IMR-90 (cell line): ENCODE results near the gene AQP7. TPM values are rescaled to one million over a fixed set of nuclear protein-coding genes. Genes with fewer than 3 reads are reported as not detected.

Source experiments
- ATAC-seq: fragments of 200-7000 bp; cut with Tn5 transposase; 2 replicates; pipeline ENCODE4 v1.9.1; 2020; ENCODE audit warnings: low read depth, mild to moderate bottlenecking, moderate library complexity
- BruUV-seq: library from RNA; stranded (reverse); fragments of 400-500 nt; replicated peaks from 2 replicates; lab custom pipeline; 2021; lab: Mats Ljungman, UMichigan
- CTCF ChIA-PET: fragments of 300-600 bp; formaldehyde crosslinking; extraction: SDS; loops from one replicate; lab custom pipeline; 2021; ENCODE audit warnings: antibody characterized with exemption; lab: Yijun Ruan, JAX
- POLR2A ChIA-PET: fragments of 300-600 bp; sonication (Branson Sonifier 250); formaldehyde crosslinking; loops from one replicate; lab custom pipeline; 2022; ENCODE audit warnings: antibody characterized with exemption; ENCODE audit not compliant: unreplicated experiment; lab: Charles Lee
- DNase-seq: peaks from one replicate; pipeline ENCODE4 v3.0.0; 2013
- H2AFZ ChIP-seq: replicated peaks from 2 replicates; pipeline ENCODE3; 2013; ENCODE audit warnings: low read length, mild to moderate bottlenecking; ENCODE audit not compliant: poor library complexity
- H2AK5ac ChIP-seq: 2 replicates; pipeline ENCODE4 v1.6.1; 2013; ENCODE audit warnings: low read depth, low read length, inconsistent platforms
- H2AK9ac ChIP-seq: replicated peaks from 2 replicates; pipeline ENCODE3; 2013; ENCODE audit warnings: mild to moderate bottlenecking, low read depth, low read length, moderate library complexity; ENCODE audit not compliant: poor library complexity
- H2BK120ac ChIP-seq: 2 replicates; pipeline ENCODE4 v1.6.1; 2013; ENCODE audit warnings: low read depth, low read length, inconsistent platforms
- H2BK15ac ChIP-seq: 3 replicates; pipeline ENCODE4 v1.6.1; 2013; ENCODE audit warnings: low read depth, low read length, inconsistent platforms
- H2BK20ac ChIP-seq: 2 replicates; pipeline ENCODE4 v1.6.1; 2013; ENCODE audit warnings: low read depth, mild to moderate bottlenecking, inconsistent platforms, low read length, moderate library complexity
- H2BK5ac ChIP-seq: 2 replicates; pipeline ENCODE4 v1.6.1; 2013; ENCODE audit warnings: mild to moderate bottlenecking, low read depth, low read length, inconsistent platforms; ENCODE audit not compliant: poor library complexity, severe bottlenecking
- H3K14ac ChIP-seq: replicated peaks from 2 replicates; pipeline ENCODE4 v1.6.1; 2013; ENCODE audit warnings: low read depth, low read length, inconsistent platforms
- H3K18ac ChIP-seq: 2 replicates; pipeline ENCODE4 v1.6.1; 2013; ENCODE audit warnings: low read depth, low read length, control low read depth
- H3K23ac ChIP-seq: 2 replicates; pipeline ENCODE4 v1.6.1; 2013; ENCODE audit warnings: low read depth, low read length, inconsistent platforms
- H3K27ac ChIP-seq: 2 replicates; pipeline ENCODE4 v1.5.1; 2013; ENCODE audit warnings: mild to moderate bottlenecking, control low read depth, low read length; ENCODE audit not compliant: insufficient read depth
- H3K27me3 ChIP-seq: 2 replicates; pipeline ENCODE4 v1.6.1; 2013; ENCODE audit warnings: low read length; ENCODE audit not compliant: control insufficient read depth, insufficient read depth
- H3K36me3 ChIP-seq: 2 replicates; pipeline ENCODE4 v1.6.1; 2013; ENCODE audit warnings: low read length, mixed read lengths; ENCODE audit not compliant: control insufficient read depth, insufficient read depth
- H3K4ac ChIP-seq: 2 replicates; pipeline ENCODE4 v1.6.1; 2013; ENCODE audit warnings: low read depth, low read length, inconsistent platforms
- H3K4me1 ChIP-seq: 2 replicates; pipeline ENCODE4 v1.6.1; 2013; ENCODE audit warnings: low read length, mixed read lengths; ENCODE audit not compliant: control insufficient read depth, insufficient read depth
- H3K4me2 ChIP-seq: 2 replicates; pipeline ENCODE4 v1.6.1; 2013; ENCODE audit warnings: low read depth, mild to moderate bottlenecking, control low read depth, low read length, moderate library complexity
- H3K4me3 ChIP-seq: 2 replicates; pipeline ENCODE4 v1.5.1; 2013; ENCODE audit warnings: low read depth, mild to moderate bottlenecking, control low read depth, low read length, moderate library complexity; ENCODE audit not compliant: insufficient read depth
- H3K56ac ChIP-seq: 2 replicates; pipeline ENCODE4 v1.6.1; 2013; ENCODE audit warnings: low read length, inconsistent platforms; ENCODE audit not compliant: insufficient read depth; ENCODE audit errors: extremely low read depth
- H3K79me1 ChIP-seq, 2 experiments: 2 replicates each; pipeline ENCODE4 v1.6.1; 2013; ENCODE audit warnings: low read length in 2 of 2, inconsistent platforms in 1 of 2, low read depth in 1 of 2
- H3K9ac ChIP-seq: 2 replicates; pipeline ENCODE4 v1.6.1; 2013; ENCODE audit warnings: low read depth, low read length, control low read depth
- H3K9me1 ChIP-seq: 2 replicates; pipeline ENCODE4 v1.6.1; 2013; ENCODE audit warnings: low read length, inconsistent platforms; ENCODE audit not compliant: insufficient read depth
- H3K9me3 ChIP-seq: 2 replicates; pipeline ENCODE4 v1.6.1; 2013; ENCODE audit warnings: low read length; ENCODE audit not compliant: control insufficient read depth, insufficient read depth
- H4K20me1 ChIP-seq: 2 replicates; pipeline ENCODE4 v1.6.1; 2013; ENCODE audit warnings: low read length, inconsistent platforms; ENCODE audit not compliant: insufficient read depth
- H4K5ac ChIP-seq: 2 replicates; pipeline ENCODE4 v1.6.1; 2013; ENCODE audit warnings: mild to moderate bottlenecking, low read depth, low read length, control low read depth
- H4K8ac ChIP-seq, 2 experiments: 2 replicates each; pipeline ENCODE4 v1.6.1; 2013; ENCODE audit warnings: low read depth in 2 of 2, low read length in 2 of 2, control low read depth in 1 of 2, inconsistent platforms in 1 of 2
- H4K91ac ChIP-seq: 2 replicates; pipeline ENCODE4 v1.6.1; 2013; ENCODE audit warnings: low read depth, low read length, inconsistent platforms; ENCODE audit not compliant: insufficient read depth
- BHLHE40 ChIP-seq: fragments of 150-350 bp; IDR thresholded peaks from 2 replicates; pipeline ENCODE4 v1.6.1; 2016; ENCODE audit warnings: mild to moderate bottlenecking, low read depth, low read length
- CEBPB ChIP-seq: IDR thresholded peaks from 2 replicates; pipeline ENCODE4 v1.6.1; 2012; ENCODE audit warnings: low read depth, low read length, improper control_type of control experiment
- CTCF ChIP-seq: conservative IDR thresholded peaks from 2 replicates; pipeline ENCODE4 v1.5.1; 2012; ENCODE audit warnings: mild to moderate bottlenecking, low read depth, low read length, improper control_type of control experiment
- FOS ChIP-seq: fragments of 150-350 bp; IDR thresholded peaks from 2 replicates; pipeline ENCODE4 v1.6.1; 2016; ENCODE audit warnings: low read depth, low read length
- MXI1 ChIP-seq: IDR thresholded peaks from 2 replicates; pipeline ENCODE4 v1.6.1; 2012; ENCODE audit warnings: low read depth, mild to moderate bottlenecking, low read length, moderate library complexity, borderline replicate concordance
- NFE2L2 ChIP-seq: fragments of 150-350 bp; IDR thresholded peaks from 2 replicates; pipeline ENCODE4 v1.6.1; 2016; ENCODE audit warnings: low read depth, mild to moderate bottlenecking, low read length
- RFX5 ChIP-seq: IDR thresholded peaks from 2 replicates; pipeline ENCODE4 v1.8.0; 2012; ENCODE audit warnings: low read depth, mild to moderate bottlenecking, low read length, moderate library complexity
- USF2 ChIP-seq: fragments of 150-350 bp; IDR thresholded peaks from 2 replicates; pipeline ENCODE4 v1.6.1; 2017; ENCODE audit warnings: mild to moderate bottlenecking, antibody characterized with exemption, low read length, low read depth
- WGBS, 2 experiments: methylation state at CpG; one replicate each; pipeline versions ENCODE4 v1.1.5 to v1.1.7; 2013; ENCODE audit warnings: missing lambda C conversion rate in 2 of 2; ENCODE audit not compliant: insufficient read length in 1 of 2; ENCODE audit errors: extremely low coverage in 2 of 2; 5-methylcytosine and 5-hydroxymethylcytosine counted together
- dilution Hi-C: fragments of 300-500 bp; cut with HindIII; formaldehyde crosslinking; loops from one replicate; pipeline ENCODE4 v1.14.3; 2018; ENCODE audit warnings: low sequenced_read_pairs; ENCODE audit not compliant: unreplicated experiment
- in situ Hi-C: fragments of 300-500 bp; cut with MboI; formaldehyde crosslinking; loops from 3 replicates; pipeline ENCODE4 v1.14.3; 2019; ENCODE audit warnings: low sequenced_read_pairs, inconsistent platforms, mixed read lengths
- intact Hi-C: fragments of 100-400 bp; cut with micrococcal nuclease; formaldehyde crosslinking; loops from 2 replicates; pipeline ENCODE4 v1.10.0; 2022
- polyA plus RNA-seq, 3 experiments: library from polyadenylated mRNA; depleted of rRNA; stranded (reverse); fragments of >200 nt; gene quantifications; 2 replicates each; pipeline ENCODE4 v1.2.3, GENCODE V29; 2012; ENCODE audit warnings: low replicate concordance in 1 of 3
- total RNA-seq: library from RNA; depleted of rRNA; stranded (reverse); fragments of >200 nt; gene quantifications from 2 replicates; pipeline ENCODE4 v1.2.3, GENCODE V29; 2012
- TF ChIP-seq, protein P1 (sequence below): fragments of 150-350 bp; IDR thresholded peaks from 2 replicates; pipeline ENCODE4 v1.6.1; 2016; ENCODE audit warnings: low read depth, mild to moderate bottlenecking, low read length, moderate library complexity, borderline replicate concordance

The AQP7 gene
- total and polyA plus RNA-seq, 2 of the 4 experiments (the other 2 are of a cell fraction): 0.07 TPM; not detected in 1

- H3K9me1 ChIP-seq: peaks cover 14% of the 10 kb centered on the region
- no peak overlapping the region for H2AFZ ChIP-seq
- H2BK5ac ChIP-seq: no peak overlapping the region
- H3K27me3 ChIP-seq: no peaks in the 10 kb centered on the region
- H2AK5ac ChIP-seq: no peak overlapping the region
- TF ChIP-seq NFE2L2: no peak
- TF ChIP-seq BHLHE40: no peak
- TF ChIP-seq MXI1: no peak
- TF ChIP-seq FOS: no peak
- TF ChIP-seq USF2: no peak
- TF ChIP-seq, protein P1, sequence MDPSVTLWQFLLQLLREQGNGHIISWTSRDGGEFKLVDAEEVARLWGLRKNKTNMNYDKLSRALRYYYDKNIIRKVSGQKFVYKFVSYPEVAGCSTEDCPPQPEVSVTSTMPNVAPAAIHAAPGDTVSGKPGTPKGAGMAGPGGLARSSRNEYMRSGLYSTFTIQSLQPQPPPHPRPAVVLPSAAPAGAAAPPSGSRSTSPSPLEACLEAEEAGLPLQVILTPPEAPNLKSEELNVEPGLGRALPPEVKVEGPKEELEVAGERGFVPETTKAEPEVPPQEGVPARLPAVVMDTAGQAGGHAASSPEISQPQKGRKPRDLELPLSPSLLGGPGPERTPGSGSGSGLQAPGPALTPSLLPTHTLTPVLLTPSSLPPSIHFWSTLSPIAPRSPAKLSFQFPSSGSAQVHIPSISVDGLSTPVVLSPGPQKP: no peak
- TF ChIP-seq CTCF: no peak
- no peak for TF ChIP-seq RFX5
- TF ChIP-seq CEBPB: no peak
- no peak overlapping the region for H3K9ac ChIP-seq
- dilution Hi-C loops: no loop called here
- no peak overlapping the region for H3K23ac ChIP-seq
- no peak overlapping the region for H3K14ac ChIP-seq
- BruUV-seq: no TSS peak
- H3K79me1 ChIP-seq: peaks cover 0 to under 1% of the 10 kb centered on the region in 2 experiments; a peak in 1 of 4 replicates
- POLR2A ChIA-PET: no interaction called here
- ATAC-seq (no peak), DNase-seq (no peak)
- H2BK15ac ChIP-seq: no peak overlapping the region
- H2BK20ac ChIP-seq: no peak overlapping the region
- H4K20me1 ChIP-seq: no peaks in the 10 kb centered on the region
- H3K4me2 ChIP-seq: no peak overlapping the region
- no peak overlapping the region for H3K56ac ChIP-seq
- no peaks in the 10 kb centered on the region for H3K36me3 ChIP-seq
- H3K4me3 ChIP-seq: no peak overlapping the region
- H3K9me3 ChIP-seq: no peaks in the 10 kb centered on the region
- CTCF ChIA-PET: no interaction called here
- H4K91ac ChIP-seq: no peak overlapping the region
- peak overlapping the region; percentile 65; the same call in 1 of the 2 replicates for H3K18ac ChIP-seq
- H4K8ac ChIP-seq: no peak overlapping the region
- WGBS, 2 experiments: no CpG with 5 or more reads among the region's 1 CpG
- no peak overlapping the region for H2AK9ac ChIP-seq
- in situ Hi-C loops: no loop called here
- no peak overlapping the region for H2BK120ac ChIP-seq
- intact Hi-C loops: loop anchor here (5.0 to 10.0 kb wide), 2 partner anchors 34 to 61 kb away; partner anchors contain the start of gene NFX1
- peak overlapping the region; percentile 16; the same call in 1 of the 2 replicates for H3K27ac ChIP-seq
- no peak overlapping the region for H3K4ac ChIP-seq
- H4K5ac ChIP-seq: no peak overlapping the region; the same call in 1 of the 2 replicates
- H3K4me1 ChIP-seq: peaks cover 16% of the 10 kb centered on the region
Observed at GRCh38 chr9:33355933-33356332, 46.4 kb downstream of the AQP7 start.
